Sigmoid colon (tissue), 4 donors: ENCODE measurements around the gene NNMT.

Experiments used
- EP300 ChIP-seq, 4 donors: sonication (generic); formaldehyde crosslinking; IDR thresholded peaks; one replicate each; pipeline ENCODE4 v1.6.1; 2017; ENCODE audit warnings: antibody characterized with exemption in 4 of 4
- POLR2A ChIP-seq, 2 donors: fragments of 450-650 bp; IDR thresholded peaks; one replicate each; pipeline ENCODE4 v1.6.1; 2016; ENCODE audit warnings: antibody characterized with exemption in 2 of 2, mild to moderate bottlenecking in 2 of 2, moderate library complexity in 2 of 2
- TF ChIP-seq, protein P1 (sequence below), 4 experiments: fragments of 450-650 bp in 3 of 4; fragments of 200-600 bp in 1 of 4; IDR thresholded peaks; one replicate each; pipeline ENCODE4 v1.5.1; 2016 to 2019; ENCODE audit warnings: antibody characterized with exemption in 4 of 4, mild to moderate bottlenecking in 3 of 4, moderate library complexity in 2 of 4

DNA sequence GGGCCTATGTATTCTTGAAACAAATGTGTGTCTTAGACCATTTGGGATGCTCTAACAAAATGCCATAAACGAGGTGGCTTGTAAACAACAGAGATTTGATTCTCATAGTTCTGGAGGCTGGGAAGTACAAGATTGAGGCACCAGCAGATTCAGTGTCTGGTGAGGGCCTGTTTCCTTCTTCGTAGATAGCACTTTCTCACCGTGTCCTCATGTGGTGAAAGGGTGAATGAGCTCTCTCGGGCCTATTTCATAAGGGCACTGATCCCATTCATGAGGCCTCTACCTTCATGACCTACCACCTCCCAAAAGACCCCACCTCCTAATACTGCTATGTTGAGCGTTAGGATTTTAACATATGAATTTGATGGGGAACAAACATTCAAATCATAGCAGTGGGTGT is 6.4 kb upstream of the NNMT start:
- TF ChIP-seq, protein P1, sequence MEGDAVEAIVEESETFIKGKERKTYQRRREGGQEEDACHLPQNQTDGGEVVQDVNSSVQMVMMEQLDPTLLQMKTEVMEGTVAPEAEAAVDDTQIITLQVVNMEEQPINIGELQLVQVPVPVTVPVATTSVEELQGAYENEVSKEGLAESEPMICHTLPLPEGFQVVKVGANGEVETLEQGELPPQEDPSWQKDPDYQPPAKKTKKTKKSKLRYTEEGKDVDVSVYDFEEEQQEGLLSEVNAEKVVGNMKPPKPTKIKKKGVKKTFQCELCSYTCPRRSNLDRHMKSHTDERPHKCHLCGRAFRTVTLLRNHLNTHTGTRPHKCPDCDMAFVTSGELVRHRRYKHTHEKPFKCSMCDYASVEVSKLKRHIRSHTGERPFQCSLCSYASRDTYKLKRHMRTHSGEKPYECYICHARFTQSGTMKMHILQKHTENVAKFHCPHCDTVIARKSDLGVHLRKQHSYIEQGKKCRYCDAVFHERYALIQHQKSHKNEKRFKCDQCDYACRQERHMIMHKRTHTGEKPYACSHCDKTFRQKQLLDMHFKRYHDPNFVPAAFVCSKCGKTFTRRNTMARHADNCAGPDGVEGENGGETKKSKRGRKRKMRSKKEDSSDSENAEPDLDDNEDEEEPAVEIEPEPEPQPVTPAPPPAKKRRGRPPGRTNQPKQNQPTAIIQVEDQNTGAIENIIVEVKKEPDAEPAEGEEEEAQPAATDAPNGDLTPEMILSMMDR (IDR thresholded peaks at IDR 0.05): no peak
- TF ChIP-seq EP300 (IDR thresholded peaks at IDR 0.05) (no peak), POLR2A (IDR thresholded peaks at IDR 0.05) (no peak)
